HCT116 (cell line): ENCODE measurements around the gene MAP2K5. TPM values are rescaled to one million over a fixed set of nuclear protein-coding genes. Genes with fewer than 3 reads are reported as not detected.

Experiments
- ATAC-seq: fragments of 200-7000 bp; cut with Tn5 transposase; 2 replicates; pipeline ENCODE4 v1.9.1; 2020; ENCODE audit warnings: mild to moderate bottlenecking, moderate library complexity
- BruUV-seq: library from RNA; stranded (reverse); fragments of 400-500 nt; replicated peaks from 2 replicates; lab custom pipeline; 2021; lab: Mats Ljungman, UMichigan
- CTCF ChIA-PET: fragments of 300-600 bp; sonication (Branson Sonifier 250); formaldehyde crosslinking; loops from one replicate; lab custom pipeline; 2021; ENCODE audit warnings: antibody characterized with exemption; lab: Charles Lee
- POLR2A ChIA-PET: fragments of 300-600, 350-600 bp; sonication (Branson Sonifier 250); formaldehyde crosslinking; loops from one replicate; lab custom pipeline; 2021; ENCODE audit warnings: antibody characterized with exemption; lab: Charles Lee
- RAD21 ChIA-PET, 2 experiments: fragments of 300-600 bp; sonication (Branson Sonifier 250); formaldehyde crosslinking; loops; one replicate each; lab custom pipeline; 2023; ENCODE audit warnings: low total read pairs in 2 of 2; ENCODE audit not compliant: uncharacterized antibody in 2 of 2, unreplicated experiment in 2 of 2, low non-redundant PET in 1 of 2; lab: Charles Lee
- DNase-seq: peaks from one replicate; pipeline ENCODE4 v3.0.0-alpha.2; 2010; ENCODE audit warnings: low read depth, low spot score
- H2AFZ ChIP-seq: fragments of 200-600 bp; shearing (Covaris generic), sonication (generic); 2 replicates; pipeline ENCODE4 v1.6.1; 2017; ENCODE audit warnings: low read depth, mixed run types, mixed read lengths, antibody characterized with exemption, low read length; ENCODE audit not compliant: poor library complexity, severe bottlenecking
- H3K27ac ChIP-seq: 2 replicates; pipeline ENCODE4 v1.5.1; 2012; ENCODE audit warnings: low read depth, low read length
- H3K27me3 ChIP-seq: fragments of 200-600 bp; sonication (generic); 2 replicates; pipeline ENCODE4 v1.6.1; 2016; ENCODE audit warnings: mixed run types, low read length, mixed read lengths; ENCODE audit not compliant: insufficient read depth
- H3K36me3 ChIP-seq, 2 experiments: fragments of 200-500 bp in 1 of 2; fragments of 200-600 bp in 1 of 2; sonication (Bioruptor generic) in 1 of 2; sonication (generic) in 1 of 2; 2 replicates each; pipeline versions ENCODE4 v1.5.1 to v1.6.1; 2014 to 2016; ENCODE audit warnings: low read length in 2 of 2, inconsistent platforms in 1 of 2, mixed read lengths in 1 of 2, mixed run types in 1 of 2; ENCODE audit not compliant: insufficient read depth in 2 of 2, control insufficient read depth in 1 of 2
- H3K4me1 ChIP-seq, 2 experiments: fragments of 200-600 bp in 1 of 2; sonication (generic) in 1 of 2; 2 replicates each; pipeline versions ENCODE4 v1.5.1 to v1.6.1; 2012 to 2017; ENCODE audit warnings: low read length in 2 of 2, inconsistent platforms in 1 of 2, mild to moderate bottlenecking in 1 of 2, mixed read lengths in 1 of 2, mixed run types in 1 of 2, moderate library complexity in 1 of 2; ENCODE audit not compliant: insufficient read depth in 2 of 2, control insufficient read depth in 1 of 2
- H3K4me2 ChIP-seq: fragments of 200-600 bp; sonication (generic); 2 replicates; pipeline ENCODE4 v1.6.1; 2017; ENCODE audit warnings: mixed run types, low read length, mixed read lengths
- H3K4me3 ChIP-seq, 2 experiments: fragments of 200-600 bp in 1 of 2; sonication (generic) in 1 of 2; replicated peaks in 1 of 2; 2 replicates each; pipeline ENCODE4 v1.5.1; 2011 to 2016; ENCODE audit warnings: low read length in 2 of 2, control low read depth in 1 of 2, low read depth in 1 of 2, mild to moderate bottlenecking in 1 of 2, mixed read lengths in 1 of 2, mixed run types in 1 of 2
- H3K79me2 ChIP-seq: fragments of 200-600 bp; sonication (generic); 2 replicates; pipeline ENCODE4 v1.6.1; 2017; ENCODE audit warnings: mild to moderate bottlenecking, mixed run types, low read length, moderate library complexity, mixed read lengths; ENCODE audit not compliant: insufficient read depth
- H3K9ac ChIP-seq: fragments of 200-600 bp; sonication (generic); 2 replicates; pipeline ENCODE4 v1.6.1; 2016; ENCODE audit warnings: low read length, mixed read lengths
- H3K9me2 ChIP-seq: fragments of 200-600 bp; sonication (generic), shearing (Covaris generic); 2 replicates; pipeline ENCODE4 v1.6.1; 2017; ENCODE audit warnings: mixed run types, mild to moderate bottlenecking, moderate library complexity; ENCODE audit not compliant: insufficient read depth
- H3K9me3 ChIP-seq, 2 experiments: fragments of 200-500 bp in 1 of 2; fragments of 200-600 bp in 1 of 2; sonication (Bioruptor generic) in 1 of 2; sonication (generic) in 1 of 2; 2 replicates each; pipeline ENCODE4 v1.6.1; 2014 to 2017; ENCODE audit warnings: low read length in 2 of 2, mixed read lengths in 2 of 2, inconsistent platforms in 1 of 2, low read depth in 1 of 2, mild to moderate bottlenecking in 1 of 2, mixed run types in 1 of 2, moderate library complexity in 1 of 2; ENCODE audit not compliant: control insufficient read depth in 1 of 2, insufficient read depth in 1 of 2
- H4K20me1 ChIP-seq: fragments of 200-600 bp; sonication (generic), shearing (Covaris generic); 2 replicates; pipeline ENCODE4 v1.6.1; 2017; ENCODE audit warnings: mixed run types, mild to moderate bottlenecking, moderate library complexity; ENCODE audit not compliant: insufficient read depth
- ATF3 ChIP-seq: IDR thresholded peaks from 2 replicates; pipeline ENCODE4 v1.6.1; 2012
- CBX3 ChIP-seq: IDR thresholded peaks from 2 replicates; pipeline ENCODE4 v1.6.1; 2012; ENCODE audit warnings: low read depth
- CEBPB ChIP-seq: IDR thresholded peaks from 2 replicates; pipeline ENCODE4 v1.6.1; 2012; ENCODE audit warnings: low read depth
- CTCF ChIP-seq, 3 experiments: fragments of 200-600 bp in 1 of 3; sonication (generic) in 1 of 3; IDR thresholded peaks in 2 of 3; conservative IDR thresholded peaks in 1 of 3; 2 replicates each; pipeline ENCODE4 v1.5.1; 2012 to 2017; ENCODE audit warnings: low read depth in 2 of 3, low read length in 2 of 3, antibody characterized with exemption in 1 of 3, borderline replicate concordance in 1 of 3, control low read depth in 1 of 3, mild to moderate bottlenecking in 1 of 3, mixed read lengths in 1 of 3, mixed run types in 1 of 3, moderate library complexity in 1 of 3; ENCODE audit not compliant: insufficient read depth in 1 of 3
- EGR1 ChIP-seq: IDR thresholded peaks from 2 replicates; pipeline ENCODE4 v1.6.1; 2012; ENCODE audit warnings: low read depth
- ELF1 ChIP-seq: IDR thresholded peaks from 2 replicates; pipeline ENCODE4 v1.6.1; 2012; ENCODE audit warnings: low read depth, borderline replicate concordance
- EZH2 ChIP-seq: fragments of 200-600 bp; sonication (generic); IDR thresholded peaks from 2 replicates; pipeline ENCODE4 v1.6.1; 2017; ENCODE audit warnings: antibody characterized with exemption, mixed run types
- FOSL1 ChIP-seq: IDR thresholded peaks from 2 replicates; pipeline ENCODE4 v1.6.1; 2012; ENCODE audit warnings: low read depth
- MAX ChIP-seq: IDR thresholded peaks from 2 replicates; pipeline ENCODE4 v1.6.1; 2012
- POLR2AphosphoS5 ChIP-seq: IDR thresholded peaks from 2 replicates; pipeline ENCODE4 v1.6.1; 2011; ENCODE audit warnings: mild to moderate bottlenecking, low read depth, low read length, moderate library complexity
- RAD21 ChIP-seq: IDR thresholded peaks from 2 replicates; pipeline ENCODE4 v1.6.1; 2012; ENCODE audit warnings: low read depth, mild to moderate bottlenecking
- REST ChIP-seq: IDR thresholded peaks from 2 replicates; pipeline ENCODE4 v1.6.1; 2012; ENCODE audit warnings: low read depth
- SIN3A ChIP-seq: IDR thresholded peaks from 2 replicates; pipeline ENCODE4 v1.6.1; 2012; ENCODE audit warnings: low read depth
- SP1 ChIP-seq: IDR thresholded peaks from 2 replicates; pipeline ENCODE4 v1.6.1; 2012; ENCODE audit warnings: low read depth
- TCF7L2 ChIP-seq: IDR thresholded peaks from 2 replicates; pipeline ENCODE4 v1.7.0; 2011; ENCODE audit warnings: borderline replicate concordance, inconsistent platforms; ENCODE audit not compliant: insufficient read depth, insufficient read length; ENCODE audit errors: extremely low read depth
- YY1 ChIP-seq: IDR thresholded peaks from 2 replicates; pipeline ENCODE4 v1.6.1; 2011; ENCODE audit warnings: low read length, low read depth, moderate library complexity, mild to moderate bottlenecking; ENCODE audit not compliant: insufficient replicate concordance; ENCODE audit errors: extremely low read depth
- ZBTB33 ChIP-seq: IDR thresholded peaks from 2 replicates; pipeline ENCODE4 v1.6.1; 2011; ENCODE audit warnings: mild to moderate bottlenecking, low read length, moderate library complexity; ENCODE audit not compliant: insufficient replicate concordance; ENCODE audit errors: extremely low read depth
- ZFX ChIP-seq: fragments of 450-650 bp; IDR thresholded peaks from 2 replicates; pipeline ENCODE4 v1.6.1; 2017
- ZNF274 ChIP-seq: fragments of 200-500 bp; sonication (Bioruptor generic); IDR thresholded peaks from 2 replicates; pipeline ENCODE4 v1.6.1; 2014; ENCODE audit warnings: mild to moderate bottlenecking, low read depth, low read length, inconsistent platforms
- intact Hi-C: fragments of 100-400 bp; cut with micrococcal nuclease; formaldehyde crosslinking; loops from 2 replicates; pipeline ENCODE4 v1.10.0; 2022
- total RNA-seq: library from RNA; stranded (reverse); gene quantifications from one replicate; pipeline ENCODE4 v1.2.1, GENCODE V29; 2021; ENCODE audit not compliant: unreplicated experiment

The MAP2K5 gene
- total RNA-seq, 1 experiment from 2014 or later = 15.6 TPM

GRCh38 chr15:67700023-67700422, 157.5 kb downstream of the MAP2K5 start (continued):
- TF ChIP-seq CTCF (IDR thresholded peaks at IDR 0.05 in 2 of 3, conservative IDR thresholded peaks at IDR 0.05 in 1 of 3; ENCODE audit: borderline replicate concordance in 1 of 3, insufficient read depth in 1 of 3, low read depth in 2 of 3, low read length in 2 of 3) = no peak
- TF ChIP-seq FOSL1 = no peak
- TF ChIP-seq TCF7L2 = no peak
- TF ChIP-seq EGR1 = no peak
- no peak for TF ChIP-seq SIN3A

GRCh38 chr15:67701669-67702068, 159.2 kb downstream of the MAP2K5 start:
- intact Hi-C loops = no loop called here
- H3K27me3 ChIP-seq = no peaks in the 10 kb centered on the region
- H3K27ac ChIP-seq = no peak overlapping the region
- H4K20me1 ChIP-seq = no peaks in the 10 kb centered on the region
- H3K9me2 ChIP-seq = no peaks in the 10 kb centered on the region
- H3K4me2 ChIP-seq = no peak overlapping the region
- no peaks in the 10 kb centered on the region for H3K79me2 ChIP-seq
- no peak overlapping the region for H2AFZ ChIP-seq
- DNase-seq (no peak), ATAC-seq (no peak)
- H3K4me1 ChIP-seq = no peaks in the 10 kb centered on the region
- H3K9me3 ChIP-seq = no peaks in the 10 kb centered on the region
- ChIA-PET POLR2A (no interaction called here), RAD21 (no interaction called here), CTCF (no interaction called here)
- no peaks in the 10 kb centered on the region for H3K36me3 ChIP-seq
- H3K4me3 ChIP-seq = no peak overlapping the region
- no peak overlapping the region for H3K9ac ChIP-seq
- no TSS peak for BruUV-seq
- TF ChIP-seq CEBPB (no peak), YY1 (no peak), ZFX (no peak), MAX (no peak), SIN3A (no peak), TCF7L2 (no peak), ELF1 (no peak), REST (no peak), ZNF274 (no peak), ATF3 (no peak), POLR2AphosphoS5 (no peak), ZBTB33 (no peak), SP1 (no peak), RAD21 (no peak), EZH2 (no peak), CBX3 (no peak)
